GM13977 (cell line): ENCODE measurements around the gene KRT72.

Source experiments
- DNase-seq: peaks from one replicate; pipeline ENCODE4 v3.0.0; 2012; ENCODE audit warnings: low spot score
- in situ Hi-C: fragments of 300-500 bp; cut with MboI; formaldehyde crosslinking; loops from one replicate; pipeline ENCODE4 v1.12.0; 2022; ENCODE audit warnings: low sequenced_read_pairs, low pct_unique_long_range_greater_than_20kb, mixed read lengths, inconsistent platforms; ENCODE audit not compliant: unreplicated experiment
- TF ChIP-seq, protein P1 (sequence below): IDR thresholded peaks from 2 replicates; pipeline ENCODE4 v1.5.1; 2012; ENCODE audit warnings: mild to moderate bottlenecking, control low read depth; ENCODE audit not compliant: insufficient read depth; ENCODE audit errors: extremely low read depth, missing control alignments

Gene KRT72

DNA sequence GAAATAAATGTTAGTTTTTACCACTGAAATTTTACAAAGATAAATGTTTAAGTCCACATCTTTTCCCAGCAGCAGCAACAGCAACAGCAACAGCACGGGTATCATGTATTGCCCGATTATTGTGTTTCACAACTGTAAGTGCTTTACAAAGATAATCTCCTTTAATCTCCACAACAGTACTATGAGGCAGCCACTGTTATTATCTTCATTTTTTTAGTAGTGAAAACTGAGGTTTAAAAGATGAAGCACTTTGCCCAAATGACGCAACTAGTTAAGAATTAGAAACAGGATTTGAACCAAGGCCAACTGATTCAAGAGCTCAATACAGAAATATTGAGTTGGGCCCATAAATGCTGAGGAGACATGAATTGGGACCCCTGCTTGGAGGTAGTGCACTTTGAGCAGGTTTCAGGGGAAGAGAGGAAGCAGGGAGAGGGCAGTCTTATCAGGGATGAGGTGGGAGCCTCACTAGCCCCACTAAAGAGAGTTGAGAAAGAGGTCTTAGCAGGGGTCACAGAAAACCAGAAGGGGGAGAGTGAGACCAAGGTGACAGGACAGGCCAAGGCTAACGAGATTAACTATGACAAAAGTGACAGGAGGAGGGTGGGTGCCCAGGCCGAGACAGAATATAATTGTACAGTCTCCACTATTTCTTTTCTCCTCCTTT, 35.5 kb upstream of the KRT72 start:
- in situ Hi-C loops, result no loop called here
- TF ChIP-seq, protein P1, sequence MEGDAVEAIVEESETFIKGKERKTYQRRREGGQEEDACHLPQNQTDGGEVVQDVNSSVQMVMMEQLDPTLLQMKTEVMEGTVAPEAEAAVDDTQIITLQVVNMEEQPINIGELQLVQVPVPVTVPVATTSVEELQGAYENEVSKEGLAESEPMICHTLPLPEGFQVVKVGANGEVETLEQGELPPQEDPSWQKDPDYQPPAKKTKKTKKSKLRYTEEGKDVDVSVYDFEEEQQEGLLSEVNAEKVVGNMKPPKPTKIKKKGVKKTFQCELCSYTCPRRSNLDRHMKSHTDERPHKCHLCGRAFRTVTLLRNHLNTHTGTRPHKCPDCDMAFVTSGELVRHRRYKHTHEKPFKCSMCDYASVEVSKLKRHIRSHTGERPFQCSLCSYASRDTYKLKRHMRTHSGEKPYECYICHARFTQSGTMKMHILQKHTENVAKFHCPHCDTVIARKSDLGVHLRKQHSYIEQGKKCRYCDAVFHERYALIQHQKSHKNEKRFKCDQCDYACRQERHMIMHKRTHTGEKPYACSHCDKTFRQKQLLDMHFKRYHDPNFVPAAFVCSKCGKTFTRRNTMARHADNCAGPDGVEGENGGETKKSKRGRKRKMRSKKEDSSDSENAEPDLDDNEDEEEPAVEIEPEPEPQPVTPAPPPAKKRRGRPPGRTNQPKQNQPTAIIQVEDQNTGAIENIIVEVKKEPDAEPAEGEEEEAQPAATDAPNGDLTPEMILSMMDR, result no peak
- no peak for DNase-seq

DNA sequence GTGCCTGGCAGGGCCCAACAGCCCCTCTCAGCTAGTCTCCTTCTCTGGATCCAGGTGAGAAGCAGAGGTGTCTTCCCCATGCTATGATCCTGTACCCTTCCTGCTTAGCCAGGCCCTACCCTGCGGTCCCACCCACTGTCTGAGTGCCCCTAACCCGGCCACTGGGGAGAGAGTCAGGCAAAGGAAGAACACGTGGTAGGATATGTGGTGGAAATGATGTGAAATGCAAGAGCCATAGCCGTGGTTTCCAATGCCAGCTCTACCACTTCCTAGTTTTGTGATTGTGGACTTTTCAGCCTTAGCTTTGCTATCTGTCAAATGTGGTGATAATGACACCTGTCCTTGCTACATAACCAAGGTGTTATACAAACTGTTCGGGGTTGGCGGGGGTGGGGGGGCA, 34.9 kb upstream of the KRT72 start:
- no peak for DNase-seq
- in situ Hi-C loops, result no loop called here
- TF ChIP-seq, protein P1, result no peak

DNA sequence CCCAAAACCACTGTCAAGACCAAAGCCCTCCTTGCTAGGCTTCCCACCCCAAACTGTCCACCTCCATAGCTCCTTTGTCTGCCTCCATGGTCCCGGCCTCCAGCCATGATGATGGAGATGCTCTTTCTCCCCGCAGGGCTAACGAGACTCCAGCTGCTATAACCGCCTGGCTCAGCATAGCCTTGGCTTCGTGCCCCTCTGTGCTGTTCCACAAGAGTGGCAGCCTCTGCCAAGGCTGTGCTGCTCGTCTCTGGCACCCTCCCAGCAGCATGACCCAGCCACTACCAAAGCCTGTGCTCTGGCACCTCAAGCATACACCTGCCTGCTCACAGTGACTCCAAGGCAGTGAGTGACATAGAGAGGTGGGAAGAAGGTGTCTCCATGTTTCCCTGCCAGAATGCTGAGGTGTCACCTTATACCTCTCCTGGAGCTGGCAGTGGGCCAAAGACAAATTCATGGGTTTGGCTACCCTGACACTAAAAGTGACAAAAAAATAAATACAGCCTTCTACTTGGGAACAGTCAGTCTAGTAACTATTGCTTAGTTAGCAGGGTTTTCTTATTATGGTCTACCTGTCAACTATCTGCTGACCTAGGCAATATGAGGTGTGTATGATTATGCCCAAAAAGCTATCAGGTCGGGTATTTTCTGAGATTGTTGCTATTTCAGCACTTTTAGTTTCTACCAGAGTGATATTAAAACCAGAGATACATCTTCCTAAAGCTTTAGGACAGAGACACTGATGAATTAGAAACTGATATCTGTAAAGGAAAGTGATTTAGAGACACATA, 33.2 kb upstream of the KRT72 start:
- TF ChIP-seq, protein P1, result no peak
- in situ Hi-C loops, result no loop called here
- DNase-seq, result no peak

DNA sequence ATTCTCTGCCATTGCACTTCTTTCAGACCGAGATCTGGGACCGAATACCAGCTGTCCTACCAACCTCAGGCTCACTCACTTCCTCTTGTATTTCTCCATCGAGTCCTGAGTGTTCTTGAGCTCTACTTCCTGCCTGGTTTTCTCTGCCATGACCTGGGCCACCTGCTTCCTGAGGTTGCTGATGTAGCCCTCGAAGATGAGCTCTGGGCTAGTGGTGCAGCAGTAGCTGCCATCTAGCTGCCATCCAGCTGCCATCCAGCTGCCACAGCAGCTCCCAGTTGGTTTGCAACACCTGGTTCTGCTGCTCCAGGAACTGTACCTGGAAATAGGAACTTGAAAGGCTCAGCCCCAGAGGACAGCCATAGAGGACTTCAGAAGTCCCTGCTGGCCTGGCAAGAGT, 32.1 kb upstream of the KRT72 start:
- in situ Hi-C loops, result no loop called here
- TF ChIP-seq, protein P1, result no peak
- DNase-seq, result no peak

DNA sequence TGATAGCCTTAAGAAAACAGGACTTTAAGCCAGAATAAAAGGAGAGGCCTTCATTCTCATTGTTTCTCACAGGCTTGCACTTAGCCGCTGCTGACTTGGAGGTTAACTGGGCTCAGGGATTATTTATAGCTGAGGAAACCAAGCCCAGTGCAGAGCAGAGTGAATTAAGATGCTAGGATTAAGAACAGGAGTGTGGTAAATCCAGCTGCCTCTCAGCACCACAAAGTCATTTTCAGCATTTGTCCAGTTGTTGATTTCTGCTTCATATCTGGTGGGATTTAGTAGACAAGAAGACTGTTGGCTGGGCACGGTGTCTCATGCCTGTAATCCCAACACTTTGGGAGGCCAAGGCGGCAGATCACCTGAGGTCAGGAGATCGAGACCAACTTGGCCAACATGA, 31.4 kb upstream of the KRT72 start:
- in situ Hi-C loops, result no loop called here
- DNase-seq, result no peak
- TF ChIP-seq, protein P1, result no peak

DNA sequence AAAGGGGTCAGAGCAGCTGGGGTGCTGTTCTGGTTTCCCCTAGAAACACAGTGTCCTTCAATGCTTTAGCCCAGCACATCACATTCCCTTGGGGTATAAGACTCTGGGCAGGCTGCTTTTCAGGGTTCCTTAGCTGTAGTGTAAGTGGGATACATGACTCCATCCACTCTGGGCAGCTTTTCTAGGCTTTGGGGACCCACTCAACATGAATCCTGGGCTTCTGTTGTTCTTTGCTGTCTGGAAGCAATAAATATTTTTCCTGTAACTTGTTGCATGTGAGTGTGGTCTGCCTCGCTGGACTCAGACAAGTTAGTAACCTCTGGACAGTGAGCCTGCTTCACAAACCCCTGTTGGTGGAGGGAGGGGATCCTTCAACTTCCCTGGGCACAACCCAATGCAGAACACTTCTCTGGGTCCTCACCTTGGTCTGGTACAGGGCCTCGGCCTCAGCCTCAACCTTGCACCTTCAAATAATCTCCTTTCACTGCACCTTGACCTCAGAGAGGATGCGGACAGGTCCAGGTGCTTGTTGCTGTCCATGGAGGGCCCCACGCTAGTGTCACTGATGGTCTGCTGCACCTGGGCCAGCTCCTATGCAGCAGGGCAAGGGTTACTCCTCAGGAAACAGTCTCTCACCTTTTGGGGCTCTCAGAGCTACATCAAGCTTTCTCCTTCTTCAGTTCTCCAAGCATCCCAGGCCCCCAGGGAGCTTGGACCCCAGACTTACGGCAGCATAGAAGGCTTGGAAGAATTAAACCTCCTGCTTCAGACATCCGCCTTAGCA, 30.6 kb upstream of the KRT72 start:
- in situ Hi-C loops, result no loop called here
- TF ChIP-seq, protein P1, result no peak
- DNase-seq, result no peak
